Measurements from ENCODE around the gene EPB42. TPM values are rescaled to one million over a fixed set of nuclear protein-coding genes. Genes with fewer than 3 reads are reported as not detected.
"Not testable (repeated sequence)": the region's sequence is repeated elsewhere in the genome, so short reads cannot be mapped to it uniquely, and the experiment has no call there.

The EPB42 gene
- total RNA-seq, 2 donors from 2014 or later, result 1.1 TPM

DNA sequence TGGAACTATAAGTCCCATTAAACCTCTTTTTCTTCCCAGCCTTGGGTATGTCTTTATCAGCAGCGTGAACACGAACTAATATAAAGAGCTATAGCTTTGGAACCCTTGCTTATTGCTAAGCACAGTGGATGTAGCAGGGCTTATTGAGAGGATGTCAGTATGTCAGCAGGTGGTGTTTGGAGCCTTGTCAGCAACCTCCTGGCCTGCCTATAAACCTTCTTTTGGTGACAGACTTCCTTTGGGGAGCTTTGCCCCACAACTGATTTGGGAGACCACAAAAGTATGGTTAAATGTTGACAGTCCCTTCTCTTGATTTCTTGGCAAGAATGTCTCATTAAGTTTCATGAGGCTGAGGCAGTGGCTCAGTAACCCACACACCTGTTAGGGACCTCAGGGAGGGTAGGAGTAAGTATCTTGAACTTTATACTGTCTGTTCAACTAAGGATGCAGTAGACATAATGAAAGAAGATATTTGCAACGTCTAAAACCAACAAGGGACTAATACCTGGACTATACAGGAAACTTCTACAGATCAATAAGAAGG is 20.8 kb downstream of the EPB42 start:
- TF ChIP-seq, protein P1, sequence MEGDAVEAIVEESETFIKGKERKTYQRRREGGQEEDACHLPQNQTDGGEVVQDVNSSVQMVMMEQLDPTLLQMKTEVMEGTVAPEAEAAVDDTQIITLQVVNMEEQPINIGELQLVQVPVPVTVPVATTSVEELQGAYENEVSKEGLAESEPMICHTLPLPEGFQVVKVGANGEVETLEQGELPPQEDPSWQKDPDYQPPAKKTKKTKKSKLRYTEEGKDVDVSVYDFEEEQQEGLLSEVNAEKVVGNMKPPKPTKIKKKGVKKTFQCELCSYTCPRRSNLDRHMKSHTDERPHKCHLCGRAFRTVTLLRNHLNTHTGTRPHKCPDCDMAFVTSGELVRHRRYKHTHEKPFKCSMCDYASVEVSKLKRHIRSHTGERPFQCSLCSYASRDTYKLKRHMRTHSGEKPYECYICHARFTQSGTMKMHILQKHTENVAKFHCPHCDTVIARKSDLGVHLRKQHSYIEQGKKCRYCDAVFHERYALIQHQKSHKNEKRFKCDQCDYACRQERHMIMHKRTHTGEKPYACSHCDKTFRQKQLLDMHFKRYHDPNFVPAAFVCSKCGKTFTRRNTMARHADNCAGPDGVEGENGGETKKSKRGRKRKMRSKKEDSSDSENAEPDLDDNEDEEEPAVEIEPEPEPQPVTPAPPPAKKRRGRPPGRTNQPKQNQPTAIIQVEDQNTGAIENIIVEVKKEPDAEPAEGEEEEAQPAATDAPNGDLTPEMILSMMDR (IDR thresholded peaks at IDR 0.05), result no peak

DNA sequence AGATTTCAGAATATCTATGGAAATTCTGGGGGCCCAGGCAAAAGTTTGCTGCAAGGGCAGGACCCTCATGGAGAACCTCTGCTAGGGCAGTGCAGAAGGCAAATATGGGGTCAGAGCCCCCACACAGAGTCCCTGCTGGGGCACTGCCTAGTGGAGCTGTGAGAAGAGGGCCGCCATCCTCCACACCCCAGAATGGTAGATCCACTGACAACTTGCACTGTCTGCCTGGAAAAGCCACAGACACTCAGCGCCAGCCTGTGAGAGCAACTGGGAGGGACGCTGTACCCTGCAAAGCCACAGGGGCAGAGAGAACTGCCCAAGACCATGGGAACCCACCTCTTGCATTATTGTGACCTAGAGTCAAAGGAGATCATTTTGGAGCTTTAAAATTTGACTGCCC is 21.8 kb downstream of the EPB42 start:
- Histone ChIP-seq H3K4me3 (no peak overlapping the region), H3K27me3 (no peaks in the 10 kb centered on the region), H3K27ac (no peak overlapping the region), H3K9me3 (peaks cover 0 to 3% of the 10 kb centered on the region in 2 donors), H3K4me1 (peaks cover 0 to 7% of the 10 kb centered on the region in 2 donors), H3K36me3 (peaks cover 9% of the 10 kb centered on the region)
- TF ChIP-seq, protein P1 (IDR thresholded peaks at IDR 0.05), result no peak
- no peak for DNase-seq (ENCODE audit: low spot score)

More for the DNA sequence above, 20.8 kb downstream of the EPB42 start:
- Histone ChIP-seq H3K27me3 (no peaks in the 10 kb centered on the region), H3K4me3 (no peak overlapping the region), H3K36me3 (peaks cover 9% of the 10 kb centered on the region), H3K9me3 (peaks cover 0 to 3% of the 10 kb centered on the region in 2 donors), H3K27ac (no peak overlapping the region), H3K4me1 (peaks cover 0 to 7% of the 10 kb centered on the region in 2 donors)
- no peak for DNase-seq (ENCODE audit: low spot score)

DNA sequence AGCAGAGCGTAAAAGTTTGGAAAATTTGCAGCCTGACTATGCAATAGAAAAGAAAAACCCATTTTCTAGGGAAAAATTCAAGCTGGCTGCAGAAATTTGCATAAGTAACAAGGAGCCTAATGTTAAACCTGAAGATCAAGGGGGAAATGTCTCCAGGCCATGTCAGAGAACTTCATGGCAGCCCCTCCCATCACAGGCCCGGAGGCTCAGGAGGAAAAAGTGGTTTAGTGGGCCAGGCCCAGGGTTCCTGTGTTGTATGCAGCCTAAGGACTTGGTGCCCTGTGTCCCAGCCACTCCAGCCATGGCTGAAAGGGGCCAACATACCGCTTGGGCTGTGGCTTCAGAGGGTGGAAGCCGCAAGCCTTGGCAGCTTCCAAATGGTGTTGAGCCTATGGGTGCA is 22.3 kb downstream of the EPB42 start:
- not testable (repeated sequence) for H3K4me1 ChIP-seq; H3K36me3 ChIP-seq; H3K4me3 ChIP-seq; DNase-seq (ENCODE audit: low spot score); H3K27me3 ChIP-seq; H3K27ac ChIP-seq; H3K9me3 ChIP-seq

DNA sequence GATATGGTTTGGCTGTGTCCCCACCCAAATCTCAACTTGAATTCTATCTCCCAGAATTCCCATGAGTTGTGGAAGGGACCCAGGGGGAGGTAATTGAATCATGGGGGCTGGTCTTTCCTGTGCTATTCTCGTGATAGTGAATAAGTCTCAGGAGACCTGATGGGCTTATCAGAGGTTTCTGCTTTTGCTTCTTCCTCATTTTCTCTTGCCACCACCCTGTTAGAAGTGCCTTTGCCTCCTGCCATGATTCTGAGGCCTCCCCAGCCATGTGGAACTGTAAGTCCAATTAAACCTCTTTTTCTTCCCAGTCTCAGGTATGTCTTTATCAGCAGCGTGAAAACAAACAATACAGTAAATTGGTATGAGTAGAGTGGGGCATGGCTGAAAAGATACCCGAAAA is 23.0 kb downstream of the EPB42 start:
- H3K4me3 ChIP-seq; H3K4me1 ChIP-seq; H3K9me3 ChIP-seq; H3K27me3 ChIP-seq; H3K27ac ChIP-seq; DNase-seq (ENCODE audit: low spot score): not testable (repeated sequence)
- peaks cover 15% of the 10 kb centered on the region for H3K36me3 ChIP-seq

DNA sequence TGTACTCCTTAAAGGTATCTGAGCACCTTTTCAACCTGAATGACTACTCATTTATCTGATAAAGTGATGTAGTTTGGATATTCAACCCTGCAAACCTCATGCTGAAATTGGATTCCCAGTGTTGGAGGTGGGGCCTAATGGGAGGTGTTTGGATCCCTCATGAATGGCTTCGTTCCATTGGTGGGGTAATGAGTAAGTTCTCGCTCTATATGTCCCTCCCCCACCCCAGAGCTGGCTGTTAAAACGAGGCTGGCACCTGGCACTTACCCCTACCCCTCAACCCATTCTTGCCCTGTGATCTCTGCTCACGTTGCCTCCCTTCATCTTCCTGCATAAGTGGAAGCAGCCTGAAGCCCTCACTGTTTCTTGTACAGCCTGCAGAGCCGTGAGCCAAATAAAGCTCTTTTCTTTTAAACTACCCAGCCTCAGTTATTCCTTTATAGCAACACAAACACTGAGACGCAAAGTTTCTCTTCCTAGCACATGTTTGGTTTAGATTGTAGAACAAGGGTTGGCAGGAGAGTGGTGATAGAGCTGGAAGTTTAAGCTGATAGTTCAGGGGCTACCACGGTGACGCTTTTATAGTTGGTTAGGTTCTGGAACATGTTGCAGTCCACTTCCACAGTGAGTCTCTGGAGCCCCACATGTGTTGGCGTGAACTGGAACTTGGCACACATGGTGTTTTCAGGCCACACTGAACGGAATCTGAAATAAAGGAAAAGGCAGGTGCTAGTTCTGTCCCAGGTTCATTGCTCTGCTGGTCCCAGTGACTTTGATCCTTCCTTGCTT is 23.9 kb downstream of the EPB42 start:
- Histone ChIP-seq H3K36me3 (peaks cover 23% of the 10 kb centered on the region), H3K9me3 (peaks cover 0 to 3% of the 10 kb centered on the region in 2 donors), H3K27ac (no peak overlapping the region), H3K27me3 (no peaks in the 10 kb centered on the region), H3K4me1 (peaks cover 0 to 4% of the 10 kb centered on the region in 2 donors), H3K4me3 (no peak overlapping the region)
- TF ChIP-seq, protein P1 (IDR thresholded peaks at IDR 0.05), result no peak
- no peak for DNase-seq (ENCODE audit: low spot score)

DNA sequence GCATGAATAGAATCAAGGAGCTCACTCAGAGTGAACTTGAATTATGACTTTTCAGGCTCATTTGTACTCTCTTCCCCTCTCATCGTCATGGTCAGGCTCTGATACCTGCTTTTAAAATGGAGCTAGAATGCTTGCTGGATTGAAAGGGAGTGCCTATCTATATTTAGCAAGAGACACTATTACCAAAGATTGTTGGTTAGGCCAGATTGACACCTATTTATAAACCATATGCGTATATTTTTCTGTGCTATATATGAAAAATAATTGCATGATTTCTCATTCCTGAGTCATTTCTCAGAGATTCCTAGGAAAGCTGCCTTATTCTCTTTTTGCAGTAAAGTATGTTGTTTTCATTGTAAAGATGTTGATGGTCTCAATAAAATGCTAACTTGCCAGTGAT is 26.0 kb downstream of the EPB42 start:
- Histone ChIP-seq H3K9me3 (peaks cover 0 to 3% of the 10 kb centered on the region in 2 donors), H3K27ac (peak overlapping the region in 1 of 2 donors; percentile 33), H3K4me1 (peaks cover 0 to 15% of the 10 kb centered on the region in 2 donors), H3K4me3 (no peak overlapping the region), H3K27me3 (no peaks in the 10 kb centered on the region), H3K36me3 (peaks cover 42% of the 10 kb centered on the region)
- TF ChIP-seq, protein P1 (IDR thresholded peaks at IDR 0.05), result no peak
- DNase-seq (ENCODE audit: low spot score), result no peak

Data from right atrium auricular region (tissue), 2 donors.